Measurements from ENCODE around the gene CCDC71L. TPM values are rescaled to one million over a fixed set of nuclear protein-coding genes. Genes with fewer than 3 reads are reported as not detected.

The CCDC71L gene
- total RNA-seq, 4 donors from 2014 or later, result 19.0 to 36.9 (median 22.8) TPM

GRCh38 chr7:106610996-106611886, 49.7 kb downstream of the CCDC71L start:
- Histone ChIP-seq H3K4me1 (peaks cover 0 to 16% (median 0%) of the 10 kb centered on the region in 4 donors), H3K27ac (peak overlapping the region in 1 of 4 donors; percentile 40), H3K9me3 (peaks cover 0 to 9% (median 0%) of the 10 kb centered on the region in 4 donors), H3K27me3 (no peaks in the 10 kb centered on the region), H3K36me3 (no peaks in the 10 kb centered on the region), H3K4me3 (no peak overlapping the region)
- 30 to 42% methylated on average over 6 of the region's 6 CpGs for WGBS, 2 donors
- no peak for TF ChIP-seq EP300 (IDR thresholded peaks at IDR 0.05)
- no peak for TF ChIP-seq CTCF (IDR thresholded peaks at IDR 0.05)
- TF ChIP-seq POLR2A (IDR thresholded peaks at IDR 0.05), result no peak
- no peak for DNase-seq (ENCODE audit: low spot score in 2 of 2)

GRCh38 chr7:106609416-106609815, 51.5 kb downstream of the CCDC71L start:
- Histone ChIP-seq H3K4me3 (no peak overlapping the region), H3K4me1 (peaks cover 0 to 12% (median 0%) of the 10 kb centered on the region in 4 donors), H3K27me3 (no peaks in the 10 kb centered on the region), H3K27ac (no peak overlapping the region), H3K9me3 (peaks cover 0 to 9% (median 0%) of the 10 kb centered on the region in 4 donors), H3K36me3 (no peaks in the 10 kb centered on the region)
- no peak for DNase-seq (ENCODE audit: low spot score in 2 of 2)
- no peak for TF ChIP-seq POLR2A (IDR thresholded peaks at IDR 0.05)
- TF ChIP-seq CTCF (IDR thresholded peaks at IDR 0.05), result no peak
- no peak for TF ChIP-seq EP300 (IDR thresholded peaks at IDR 0.05)
- 82 to 87% methylated on average over 5 of the region's 5 CpGs for WGBS, 2 donors

GRCh38 chr7:106608661-106609060, 52.3 kb downstream of the CCDC71L start:
- Histone ChIP-seq H3K36me3 (no peaks in the 10 kb centered on the region), H3K9me3 (peaks cover 0 to 9% (median 0%) of the 10 kb centered on the region in 4 donors), H3K27ac (no peak overlapping the region), H3K4me1 (peaks cover 0 to 7% (median 0%) of the 10 kb centered on the region in 4 donors), H3K4me3 (no peak overlapping the region), H3K27me3 (no peaks in the 10 kb centered on the region)
- no peak for DNase-seq (ENCODE audit: low spot score in 2 of 2)
- WGBS, 2 donors, result 86 to 100% methylated on average over 1 of the region's 1 CpG
- TF ChIP-seq EP300 (IDR thresholded peaks at IDR 0.05), result no peak
- TF ChIP-seq CTCF (IDR thresholded peaks at IDR 0.05), result no peak
- TF ChIP-seq POLR2A (IDR thresholded peaks at IDR 0.05), result no peak

Other genes starting within 250 kb of the CCDC71L start
- 1 to 10 TPM; 3.1 to 9.3 (median 7.2) TPM for gene PIK3CG, start 204.1 kb upstream of the CCDC71L start, total RNA-seq

Measured in tibial nerve (tissue), 4 donors.